HG02610 (cell line): ENCODE measurements around the gene POLG2.
A peak's percentile ranks its signal among the peaks of the same experiment; 100 is the strongest.
"Not testable (repeated sequence)": the region's sequence is repeated elsewhere in the genome, so short reads cannot be mapped to it uniquely, and the experiment has no call there.

Source experiments
- ATAC-seq: cut with Tn5 transposase; IDR thresholded peaks from one replicate; pipeline ENCODE4 v1.9.1; 2021; ENCODE audit warnings: mild to moderate bottlenecking, moderate library complexity; ENCODE audit not compliant: unreplicated experiment

POLG2 gene

GRCh38 chr17:64506201-64506575 lies 9.3 kb upstream of the POLG2 start, which contains the start of gene DDX5:
Gene DDX5, minus strand, starts transcription at chr17:64506289. Its CDS starts 170 bp downstream, at chr17:64506119.
- ATAC-seq = peak; percentile 56

- ATAC-seq = no peak
Observed at GRCh38 chr17:64505340-64506200, 8.7 kb upstream of the POLG2 start.

- no peak for ATAC-seq
Observed at GRCh38 chr17:64504769-64505339, 8.0 kb upstream of the POLG2 start.

- no peak for ATAC-seq
Observed at GRCh38 chr17:64503821-64504768, 7.2 kb upstream of the POLG2 start.

GRCh38 chr17:64503341-64503740 lies 6.5 kb upstream of the POLG2 start:
- ATAC-seq = no peak

- ATAC-seq = no peak
Observed at GRCh38 chr17:64502809-64503208, 6.0 kb upstream of the POLG2 start.

- ATAC-seq = no peak
Observed at GRCh38 chr17:64502021-64502420, 5.2 kb upstream of the POLG2 start.

GRCh38 chr17:64500862-64501765 lies 4.3 kb upstream of the POLG2 start:
- ATAC-seq = no peak

- no peak for ATAC-seq
Observed at GRCh38 chr17:64500487-64500859, 3.6 kb upstream of the POLG2 start.

- ATAC-seq = no peak
Observed at GRCh38 chr17:64499805-64500486, 3.1 kb upstream of the POLG2 start.

- ATAC-seq = no peak
Observed at GRCh38 chr17:64498308-64499203, 1.7 kb upstream of the POLG2 start.

GRCh38 chr17:64497565-64498035 lies 746 bp upstream of the POLG2 start:
- no peak for ATAC-seq

GRCh38 chr17:64496348-64496785 lies 487 bp downstream of the POLG2 start:
- no peak for ATAC-seq

GRCh38 chr17:64495300-64495699 lies 1.6 kb downstream of the POLG2 start:
- not testable (repeated sequence) for ATAC-seq

GRCh38 chr17:64494121-64494520 lies 2.7 kb downstream of the POLG2 start:
- ATAC-seq = no peak

- ATAC-seq = no peak
Observed at GRCh38 chr17:64492481-64493109, 4.3 kb downstream of the POLG2 start.

GRCh38 chr17:64491994-64492393 lies 4.9 kb downstream of the POLG2 start:
- ATAC-seq = no peak
